Thyroid gland (tissue), 4 donors: Measurements from ENCODE around the gene LRRC4C. TPM values are rescaled to one million over a fixed set of nuclear protein-coding genes. Genes with fewer than 3 reads are reported as not detected.

Source experiments
- DNase-seq, 2 donors: peaks; one replicate each; pipeline ENCODE4 v3.0.0-alpha.2; 2019
- H3K27ac ChIP-seq, 3 donors: fragments of 200-600 bp; sonication (generic); 1 replicate in 2 of 3; 2 replicates in 1 of 3; pipeline ENCODE4 v1.5.1; 2016 to 2019; ENCODE audit warnings: mild to moderate bottlenecking in 1 of 3, moderate library complexity in 1 of 3
- H3K27me3 ChIP-seq: fragments of 200-600 bp; sonication (generic); one replicate; pipeline ENCODE4 v1.5.1; 2019
- H3K36me3 ChIP-seq, 2 donors: fragments of 200-600 bp; sonication (generic); one replicate each; pipeline ENCODE4 v1.5.1; 2016 to 2019
- H3K4me1 ChIP-seq, 2 donors: fragments of 200-600 bp; sonication (generic); one replicate each; pipeline ENCODE4 v1.5.1; 2017 to 2019
- H3K4me3 ChIP-seq, 3 donors: fragments of 200-600 bp; sonication (generic); replicated peaks in 1 of 3; 1 replicate in 2 of 3; 2 replicates in 1 of 3; pipeline ENCODE4 v1.5.1; 2016; ENCODE audit warnings: mild to moderate bottlenecking in 1 of 3
- H3K9me3 ChIP-seq: fragments of 200-600 bp; sonication (generic); one replicate; pipeline ENCODE4 v1.5.1; 2017
- POLR2A ChIP-seq, 2 donors: fragments of 450-650 bp; IDR thresholded peaks; one replicate each; pipeline ENCODE4 v1.6.1; 2017; ENCODE audit warnings: antibody characterized with exemption in 2 of 2, mild to moderate bottlenecking in 2 of 2, moderate library complexity in 1 of 2
- WGBS, 2 donors: methylation state at CpG; one replicate each; pipeline ENCODE4 v1.1.5; 2017; 5-methylcytosine and 5-hydroxymethylcytosine counted together
- intact Hi-C: fragments of 100-400 bp; cut with DNase I; formaldehyde crosslinking; loops from one replicate; pipeline ENCODE4 v1.15.1; 2023
- total RNA-seq, 4 donors: library from RNA; depleted of rRNA; stranded (reverse); fragments of >200 nt; gene quantifications; one replicate each; pipeline ENCODE4 v1.2.3, GENCODE V29; 2016
- TF ChIP-seq, protein P1 (sequence below), 6 experiments: fragments of 200-600 bp in 3 of 6; fragments of 450-650 bp in 3 of 6; sonication (generic) in 3 of 6; IDR thresholded peaks; one replicate each; pipeline ENCODE4 v1.5.1; 2016 to 2019; ENCODE audit warnings: antibody characterized with exemption in 6 of 6, mild to moderate bottlenecking in 2 of 6, inconsistent platforms in 1 of 6, moderate library complexity in 1 of 6

Gene LRRC4C
- total RNA-seq, 4 donors from 2014 or later, result 4.6 to 13.9 (median 7.8) TPM

DNA sequence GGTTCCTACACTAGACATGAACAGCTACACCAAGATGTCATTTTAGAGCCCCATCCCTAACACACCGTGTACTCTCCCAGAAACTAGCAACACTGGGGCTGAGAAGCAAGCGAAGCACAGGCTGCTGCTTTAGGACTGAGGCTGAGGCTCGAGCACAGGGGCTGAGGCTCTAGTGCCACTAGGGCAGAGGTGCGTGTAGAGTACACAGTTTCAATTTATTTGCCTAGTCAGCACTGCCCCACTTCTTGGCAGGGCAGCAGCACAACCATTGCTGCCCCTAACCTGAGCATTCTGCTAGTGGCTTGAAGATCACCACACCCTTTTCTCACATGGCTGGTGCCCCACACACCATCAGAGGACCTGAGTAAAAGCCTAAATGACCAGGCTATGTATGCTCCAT lies 713.2 kb downstream of the LRRC4C start:
- TF ChIP-seq, protein P1, sequence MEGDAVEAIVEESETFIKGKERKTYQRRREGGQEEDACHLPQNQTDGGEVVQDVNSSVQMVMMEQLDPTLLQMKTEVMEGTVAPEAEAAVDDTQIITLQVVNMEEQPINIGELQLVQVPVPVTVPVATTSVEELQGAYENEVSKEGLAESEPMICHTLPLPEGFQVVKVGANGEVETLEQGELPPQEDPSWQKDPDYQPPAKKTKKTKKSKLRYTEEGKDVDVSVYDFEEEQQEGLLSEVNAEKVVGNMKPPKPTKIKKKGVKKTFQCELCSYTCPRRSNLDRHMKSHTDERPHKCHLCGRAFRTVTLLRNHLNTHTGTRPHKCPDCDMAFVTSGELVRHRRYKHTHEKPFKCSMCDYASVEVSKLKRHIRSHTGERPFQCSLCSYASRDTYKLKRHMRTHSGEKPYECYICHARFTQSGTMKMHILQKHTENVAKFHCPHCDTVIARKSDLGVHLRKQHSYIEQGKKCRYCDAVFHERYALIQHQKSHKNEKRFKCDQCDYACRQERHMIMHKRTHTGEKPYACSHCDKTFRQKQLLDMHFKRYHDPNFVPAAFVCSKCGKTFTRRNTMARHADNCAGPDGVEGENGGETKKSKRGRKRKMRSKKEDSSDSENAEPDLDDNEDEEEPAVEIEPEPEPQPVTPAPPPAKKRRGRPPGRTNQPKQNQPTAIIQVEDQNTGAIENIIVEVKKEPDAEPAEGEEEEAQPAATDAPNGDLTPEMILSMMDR (IDR thresholded peaks at IDR 0.05), result no peak
- TF ChIP-seq POLR2A (IDR thresholded peaks at IDR 0.05), result no peak
- H3K9me3 ChIP-seq, result no peaks in the 10 kb centered on the region
- no peak overlapping the region for H3K27ac ChIP-seq
- H3K4me1 ChIP-seq, result no peaks in the 10 kb centered on the region
- H3K4me3 ChIP-seq, result no peak overlapping the region
- H3K27me3 ChIP-seq, result no peaks in the 10 kb centered on the region
- intact Hi-C loops, result no loop called here
- 84 to 85% methylated on average over 3 to 4 of the region's 4 CpGs for WGBS, 2 donors
- no peak for DNase-seq
- H3K36me3 ChIP-seq, result no peaks in the 10 kb centered on the region

DNA sequence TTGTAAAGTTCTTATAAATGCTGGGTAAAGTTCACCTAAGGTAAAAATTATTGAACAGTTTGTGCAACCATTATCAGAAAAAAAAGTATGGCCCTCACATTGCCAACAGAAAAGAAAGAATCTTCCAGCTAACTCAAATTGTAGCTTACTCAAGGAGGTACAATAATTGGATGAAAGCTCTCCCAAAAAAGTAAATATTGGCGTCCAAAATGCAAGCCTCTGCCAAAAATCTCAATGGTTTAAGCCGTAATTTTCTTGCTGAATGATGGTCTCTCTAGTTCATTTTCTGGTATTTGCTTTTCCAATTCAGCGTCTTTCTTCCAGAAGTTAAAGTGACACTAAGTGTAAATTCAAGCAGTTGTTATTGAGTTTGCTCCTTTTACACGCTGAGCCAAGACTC lies 727.3 kb downstream of the LRRC4C start:
- no peak for DNase-seq
- no peaks in the 10 kb centered on the region for H3K36me3 ChIP-seq
- H3K9me3 ChIP-seq, result no peaks in the 10 kb centered on the region
- no peaks in the 10 kb centered on the region for H3K27me3 ChIP-seq
- no peak for TF ChIP-seq POLR2A (IDR thresholded peaks at IDR 0.05)
- TF ChIP-seq, protein P1 (IDR thresholded peaks at IDR 0.05), result no peak
- H3K4me3 ChIP-seq, result no peak overlapping the region
- no peak overlapping the region for H3K27ac ChIP-seq
- H3K4me1 ChIP-seq, result no peaks in the 10 kb centered on the region
- intact Hi-C loops, result no loop called here
- WGBS, 2 donors, result 33 to 47% methylated on average over 4 of the region's 4 CpGs

DNA sequence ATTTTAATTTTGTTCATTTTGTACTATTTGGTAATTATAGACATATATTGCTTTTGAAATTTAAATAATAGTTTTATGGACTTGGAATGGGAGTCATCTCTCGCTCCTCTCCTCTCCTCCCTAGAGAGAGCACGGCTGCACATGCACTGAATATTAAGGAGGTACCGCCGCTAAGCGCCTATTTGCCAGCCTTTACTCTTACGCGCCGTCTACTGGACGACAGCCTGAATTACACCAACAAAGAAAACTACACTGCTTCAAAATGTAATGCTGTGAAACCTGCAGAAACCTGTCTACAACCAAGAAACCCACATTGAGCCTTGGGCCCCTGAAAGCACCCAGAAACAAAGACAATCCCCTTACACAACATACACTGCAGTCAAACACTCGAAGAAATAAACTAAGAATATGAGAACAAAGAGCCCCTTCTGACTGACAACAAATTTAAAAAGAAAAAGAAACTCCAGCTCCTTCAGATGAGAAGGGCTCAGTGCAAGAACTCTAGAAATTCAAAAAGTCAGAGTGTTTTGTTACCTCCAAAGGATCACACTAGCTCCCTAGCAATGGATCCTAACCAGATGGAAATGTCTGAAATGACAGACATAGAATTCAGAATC lies 737.2 kb downstream of the LRRC4C start:
- 34 to 35% methylated on average over 10 of the region's 10 CpGs for WGBS, 2 donors
- no peaks in the 10 kb centered on the region for H3K4me1 ChIP-seq
- intact Hi-C loops, result no loop called here
- no peak overlapping the region for H3K27ac ChIP-seq
- DNase-seq, result peak; percentile 4 to 27
- TF ChIP-seq, protein P1 (IDR thresholded peaks at IDR 0.05), result peak in 3 of 6 experiments; percentile 25 to 50 (median 37)
- TF ChIP-seq POLR2A (IDR thresholded peaks at IDR 0.05), result no peak
- no peak overlapping the region for H3K4me3 ChIP-seq
- no peaks in the 10 kb centered on the region for H3K36me3 ChIP-seq
- no peaks in the 10 kb centered on the region for H3K9me3 ChIP-seq
- H3K27me3 ChIP-seq, result no peaks in the 10 kb centered on the region

DNA sequence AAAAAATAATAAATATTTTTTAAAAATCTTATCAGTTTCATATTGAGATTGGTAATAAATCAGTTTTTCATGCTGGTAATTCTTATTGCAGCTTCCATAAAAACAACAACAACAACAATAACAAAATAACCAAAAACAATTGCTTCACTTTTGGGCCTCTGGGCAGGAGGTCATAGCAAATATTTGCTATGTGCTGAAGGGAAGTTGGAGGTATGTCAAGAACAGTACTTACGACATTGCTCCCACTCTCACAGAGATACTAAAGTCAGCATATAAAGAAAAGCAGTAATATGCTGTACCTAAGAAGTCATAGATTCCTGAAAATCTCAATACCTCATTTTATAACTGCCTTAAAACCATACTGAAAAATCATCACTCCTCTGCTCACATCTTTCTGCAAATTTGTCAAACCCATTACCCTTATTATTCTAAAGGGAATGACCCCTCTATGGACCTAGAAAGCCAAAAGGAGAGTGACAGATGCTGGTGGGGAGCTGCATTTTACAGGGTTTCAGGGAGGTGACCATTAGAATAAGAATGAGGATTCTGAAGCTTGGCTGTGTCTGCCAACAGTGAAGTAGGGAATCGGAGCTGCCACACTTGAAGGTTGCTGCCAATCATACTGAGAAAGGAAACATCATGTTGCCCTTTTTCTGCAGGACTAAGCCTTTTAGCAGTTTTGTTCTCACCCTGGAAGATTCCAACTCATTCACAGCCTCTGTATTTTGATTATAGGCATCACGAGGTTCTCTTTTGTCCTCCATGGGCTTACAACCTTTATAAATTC lies 742.9 kb downstream of the LRRC4C start:
- no peak overlapping the region for H3K27ac ChIP-seq
- H3K27me3 ChIP-seq, result no peaks in the 10 kb centered on the region
- intact Hi-C loops, result no loop called here
- no peak for DNase-seq
- H3K9me3 ChIP-seq, result no peaks in the 10 kb centered on the region
- H3K4me1 ChIP-seq, result no peaks in the 10 kb centered on the region
- H3K4me3 ChIP-seq, result no peak overlapping the region
- no peaks in the 10 kb centered on the region for H3K36me3 ChIP-seq
- WGBS, 2 donors, result 57 to 63% methylated on average over 3 of the region's 3 CpGs
- TF ChIP-seq, protein P1 (IDR thresholded peaks at IDR 0.05), result no peak
- no peak for TF ChIP-seq POLR2A (IDR thresholded peaks at IDR 0.05)

DNA sequence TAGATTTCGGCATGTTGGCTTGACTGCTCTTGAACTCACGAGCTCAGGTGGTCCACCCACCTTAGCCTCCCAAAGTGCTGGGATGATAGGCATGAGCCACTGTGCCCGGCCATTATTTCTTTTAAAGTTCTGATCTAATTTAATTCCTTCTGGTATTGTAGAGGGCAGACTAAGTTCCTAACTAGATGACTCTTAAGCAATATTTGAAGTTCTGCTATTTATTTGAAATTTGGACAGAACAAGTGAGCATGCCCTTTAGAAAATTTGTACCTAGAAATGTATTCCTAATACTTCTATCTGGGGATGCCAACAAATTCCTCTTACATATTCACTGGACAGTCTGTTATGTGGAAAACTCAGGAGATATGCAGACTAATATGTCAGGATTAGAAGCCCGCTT lies 746.4 kb downstream of the LRRC4C start:
- H3K4me3 ChIP-seq, result no peak overlapping the region
- H3K27ac ChIP-seq, result no peak overlapping the region
- H3K36me3 ChIP-seq, result no peaks in the 10 kb centered on the region
- DNase-seq, result no peak
- TF ChIP-seq, protein P1 (IDR thresholded peaks at IDR 0.05), result no peak
- no peak for TF ChIP-seq POLR2A (IDR thresholded peaks at IDR 0.05)
- intact Hi-C loops, result no loop called here
- H3K4me1 ChIP-seq, result no peaks in the 10 kb centered on the region
- H3K27me3 ChIP-seq, result no peaks in the 10 kb centered on the region
- 91 to 95% methylated on average over 4 of the region's 4 CpGs for WGBS, 2 donors
- no peaks in the 10 kb centered on the region for H3K9me3 ChIP-seq
